ENCODE measurements around the gene ADD1.

Gene ADD1, protein sequence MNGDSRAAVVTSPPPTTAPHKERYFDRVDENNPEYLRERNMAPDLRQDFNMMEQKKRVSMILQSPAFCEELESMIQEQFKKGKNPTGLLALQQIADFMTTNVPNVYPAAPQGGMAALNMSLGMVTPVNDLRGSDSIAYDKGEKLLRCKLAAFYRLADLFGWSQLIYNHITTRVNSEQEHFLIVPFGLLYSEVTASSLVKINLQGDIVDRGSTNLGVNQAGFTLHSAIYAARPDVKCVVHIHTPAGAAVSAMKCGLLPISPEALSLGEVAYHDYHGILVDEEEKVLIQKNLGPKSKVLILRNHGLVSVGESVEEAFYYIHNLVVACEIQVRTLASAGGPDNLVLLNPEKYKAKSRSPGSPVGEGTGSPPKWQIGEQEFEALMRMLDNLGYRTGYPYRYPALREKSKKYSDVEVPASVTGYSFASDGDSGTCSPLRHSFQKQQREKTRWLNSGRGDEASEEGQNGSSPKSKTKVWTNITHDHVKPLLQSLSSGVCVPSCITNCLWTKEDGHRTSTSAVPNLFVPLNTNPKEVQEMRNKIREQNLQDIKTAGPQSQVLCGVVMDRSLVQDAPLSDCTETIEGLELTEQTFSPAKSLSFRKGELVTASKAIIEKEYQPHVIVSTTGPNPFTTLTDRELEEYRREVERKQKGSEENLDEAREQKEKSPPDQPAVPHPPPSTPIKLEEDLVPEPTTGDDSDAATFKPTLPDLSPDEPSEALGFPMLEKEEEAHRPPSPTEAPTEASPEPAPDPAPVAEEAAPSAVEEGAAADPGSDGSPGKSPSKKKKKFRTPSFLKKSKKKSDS

DNA sequence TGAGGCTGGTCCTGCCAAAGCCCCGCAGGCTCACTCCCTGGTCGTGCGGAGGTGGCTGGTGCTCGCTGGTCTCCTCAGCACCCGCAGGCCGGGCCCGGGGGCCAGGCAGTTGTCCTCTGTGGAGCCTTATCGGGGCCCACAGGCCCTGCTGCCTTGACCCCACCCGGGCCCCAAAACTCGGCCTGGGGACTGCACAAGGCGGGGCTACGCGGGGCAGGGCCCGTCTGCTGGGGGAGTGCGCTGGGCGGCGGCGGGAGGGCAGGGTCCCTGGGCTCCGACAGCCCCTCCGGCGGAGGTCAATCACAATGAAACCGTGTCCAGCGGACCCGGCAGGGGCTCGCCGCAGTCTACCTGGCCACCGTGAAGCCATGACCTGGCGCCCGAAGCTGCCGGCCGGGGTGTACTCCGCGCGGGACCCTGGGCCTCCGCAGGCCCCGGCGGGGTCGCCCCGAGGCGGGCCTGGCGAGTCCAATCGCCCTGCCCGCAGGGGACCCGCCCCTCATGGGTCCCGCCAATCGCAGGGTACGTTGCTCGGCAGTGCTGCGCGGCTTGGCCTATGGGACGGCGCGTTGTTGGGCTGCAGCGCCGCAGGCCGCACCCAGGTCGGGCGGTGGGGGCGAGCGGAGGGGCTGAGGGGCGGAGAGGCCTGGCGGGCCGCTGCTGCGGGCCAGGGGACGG lies at the start of gene ADD1:
Gene ADD1 (plus strand): TSS at position 582 of the 678 bp plus-strand sequence. CDS start 32,072 bp downstream, outside the sequence.
- DNase-seq (ENCODE audit: low read depth in 3 of 3), result peak; percentile 87 to 94 (median 91)

DNA sequence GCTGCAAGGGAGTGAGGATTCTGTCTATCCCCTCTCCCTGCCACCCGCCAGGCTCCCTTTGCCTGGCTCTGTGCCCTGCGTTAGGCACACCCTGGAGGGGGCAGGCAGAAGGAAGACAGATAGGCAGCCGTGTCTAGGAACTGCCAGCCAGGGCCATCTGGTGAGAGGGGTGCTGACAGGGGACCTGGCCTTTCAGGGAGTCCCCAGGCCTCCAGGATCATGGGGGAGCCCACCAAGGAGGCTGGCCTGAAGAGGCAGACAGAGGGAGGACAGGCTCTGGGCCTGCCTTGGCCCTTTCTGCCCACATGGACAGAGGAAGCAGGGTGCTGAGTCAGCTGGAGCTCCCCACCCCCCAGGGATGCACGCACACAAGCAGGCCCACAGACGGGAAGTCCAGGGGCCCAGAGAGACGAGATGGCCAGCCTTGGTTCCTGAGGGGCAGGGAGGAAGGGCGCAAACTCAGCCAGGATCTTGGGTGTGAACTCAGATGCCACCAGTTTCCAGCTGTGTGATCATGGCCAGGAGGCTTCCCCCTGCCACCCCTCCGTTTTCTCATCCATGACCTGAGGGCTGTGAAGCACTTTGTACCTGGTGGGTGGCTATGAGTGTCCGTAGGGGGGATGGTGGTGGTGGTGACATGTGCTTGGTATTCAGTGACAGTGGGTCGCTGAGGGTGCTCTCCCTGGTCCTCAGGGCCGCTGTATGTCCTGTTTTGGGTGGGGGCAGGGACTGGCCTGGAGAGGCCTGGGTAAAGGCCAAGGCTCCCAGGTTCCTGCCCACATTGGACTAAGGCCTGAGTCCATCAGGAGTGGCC lies 49.0 kb upstream of the ADD1 start:
- DNase-seq (ENCODE audit: low read depth in 3 of 3), result no peak

DNA sequence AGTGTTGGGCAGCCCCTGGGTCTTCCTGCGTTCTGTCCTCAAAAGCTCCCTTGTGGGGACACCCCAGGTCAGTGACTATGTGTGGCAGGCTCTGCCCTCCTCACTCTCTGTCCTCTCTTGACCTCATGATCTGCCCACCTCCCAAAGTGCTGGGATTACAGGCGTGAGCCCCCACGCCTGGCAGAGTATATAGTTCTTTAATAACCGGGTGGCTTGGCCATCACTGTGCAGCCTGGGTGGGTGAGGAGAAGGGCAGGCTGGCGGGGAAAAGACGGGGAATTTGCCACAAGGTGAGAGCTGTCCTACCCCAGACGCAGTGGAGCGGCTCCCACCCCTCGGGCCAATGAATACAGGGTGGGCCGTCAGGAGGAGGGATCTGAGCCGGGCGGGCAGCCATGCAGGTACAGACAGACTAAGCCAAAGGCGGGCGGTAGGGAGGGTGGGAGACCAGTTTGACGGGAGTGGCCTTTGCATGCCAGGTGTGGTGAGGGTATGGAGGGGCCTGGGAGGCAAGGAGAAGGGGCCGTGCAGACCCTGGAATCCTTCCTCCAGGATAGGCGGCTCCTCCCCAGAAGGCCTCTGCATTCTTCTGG lies 48.2 kb upstream of the ADD1 start:
- no peak for DNase-seq (ENCODE audit: low read depth in 3 of 3)

DNA sequence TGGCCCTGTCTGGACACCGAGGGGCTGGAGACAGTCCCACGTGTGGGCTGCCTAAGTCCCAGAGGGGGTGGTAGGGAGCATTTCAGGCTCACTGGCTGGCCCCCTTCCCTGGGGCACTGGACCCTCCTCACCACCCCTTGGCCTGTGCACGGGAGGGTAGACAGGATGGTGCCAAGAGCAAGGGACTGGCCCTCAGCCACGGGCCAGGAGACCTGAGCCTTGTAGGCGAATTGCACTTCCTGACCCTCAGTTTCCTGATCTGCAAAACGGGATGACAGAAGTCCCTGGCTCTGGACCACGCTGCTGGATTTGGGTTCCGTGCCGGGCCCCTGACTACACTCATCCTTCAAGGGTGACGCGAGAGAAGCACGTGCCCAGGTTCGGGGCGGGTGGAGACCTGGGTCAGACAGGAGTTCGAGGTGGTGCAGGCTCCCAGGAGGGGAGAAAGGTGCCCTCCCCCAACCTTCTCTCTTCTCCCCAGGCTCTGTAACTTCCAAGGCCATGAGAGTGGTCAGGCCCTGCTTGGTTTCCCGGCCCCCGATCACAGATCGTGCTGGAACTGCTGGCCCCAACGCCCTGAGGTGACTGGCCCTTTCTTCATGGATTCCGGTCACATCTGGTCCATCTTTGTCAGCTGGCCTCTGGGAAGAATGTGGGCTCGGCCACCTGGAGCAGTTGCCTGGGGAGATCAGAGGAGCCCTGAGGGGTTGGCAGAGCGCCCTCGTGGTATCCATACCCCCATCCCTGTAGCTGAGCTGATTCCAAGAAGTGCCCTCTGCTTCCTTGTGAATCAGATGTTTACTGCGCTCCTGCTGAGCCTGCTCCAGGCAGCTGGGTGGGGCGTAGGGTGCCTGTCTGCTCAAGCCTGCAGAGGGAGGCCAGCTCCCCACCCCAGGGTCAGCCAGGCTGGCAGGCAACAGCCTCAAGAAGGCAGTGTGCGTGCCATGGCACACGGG lies 47.5 kb upstream of the ADD1 start:
- DNase-seq (ENCODE audit: low read depth in 3 of 3), result no peak

DNA sequence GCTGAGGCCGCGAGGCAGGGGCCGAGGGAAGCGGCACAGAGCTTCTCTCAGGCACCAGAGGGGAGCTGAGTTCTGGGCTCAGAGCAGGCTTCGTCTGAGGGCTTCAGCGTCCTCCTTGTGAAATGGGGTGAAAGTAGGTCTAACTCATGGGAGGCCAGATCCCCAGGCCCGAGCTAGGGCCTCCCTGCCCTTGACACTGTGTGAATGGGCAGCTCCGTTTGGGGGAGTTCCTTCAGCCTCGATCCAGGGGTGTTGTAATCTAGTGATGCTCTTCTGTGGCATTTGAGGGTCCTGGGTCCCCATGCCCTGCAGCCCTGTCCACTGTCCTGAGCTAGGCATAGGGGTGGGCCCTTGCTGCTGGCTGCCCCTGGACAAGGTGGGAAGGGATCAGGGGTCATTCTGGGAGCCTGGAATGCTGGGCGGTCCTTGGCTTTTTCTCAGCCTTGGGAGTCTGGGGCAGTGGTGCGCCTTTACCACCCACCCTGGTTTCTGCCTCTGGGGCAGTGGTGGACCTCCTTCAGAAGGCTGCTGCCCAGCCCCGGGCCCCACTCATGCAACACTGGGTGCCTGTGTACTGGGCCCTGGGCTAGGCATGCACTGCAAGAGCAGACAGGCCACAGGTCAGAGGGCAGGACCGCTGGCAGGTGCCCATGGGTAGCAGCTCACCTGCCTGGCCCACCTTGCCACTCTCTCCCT lies 46.6 kb upstream of the ADD1 start:
- DNase-seq (ENCODE audit: low read depth in 3 of 3), result no peak

DNA sequence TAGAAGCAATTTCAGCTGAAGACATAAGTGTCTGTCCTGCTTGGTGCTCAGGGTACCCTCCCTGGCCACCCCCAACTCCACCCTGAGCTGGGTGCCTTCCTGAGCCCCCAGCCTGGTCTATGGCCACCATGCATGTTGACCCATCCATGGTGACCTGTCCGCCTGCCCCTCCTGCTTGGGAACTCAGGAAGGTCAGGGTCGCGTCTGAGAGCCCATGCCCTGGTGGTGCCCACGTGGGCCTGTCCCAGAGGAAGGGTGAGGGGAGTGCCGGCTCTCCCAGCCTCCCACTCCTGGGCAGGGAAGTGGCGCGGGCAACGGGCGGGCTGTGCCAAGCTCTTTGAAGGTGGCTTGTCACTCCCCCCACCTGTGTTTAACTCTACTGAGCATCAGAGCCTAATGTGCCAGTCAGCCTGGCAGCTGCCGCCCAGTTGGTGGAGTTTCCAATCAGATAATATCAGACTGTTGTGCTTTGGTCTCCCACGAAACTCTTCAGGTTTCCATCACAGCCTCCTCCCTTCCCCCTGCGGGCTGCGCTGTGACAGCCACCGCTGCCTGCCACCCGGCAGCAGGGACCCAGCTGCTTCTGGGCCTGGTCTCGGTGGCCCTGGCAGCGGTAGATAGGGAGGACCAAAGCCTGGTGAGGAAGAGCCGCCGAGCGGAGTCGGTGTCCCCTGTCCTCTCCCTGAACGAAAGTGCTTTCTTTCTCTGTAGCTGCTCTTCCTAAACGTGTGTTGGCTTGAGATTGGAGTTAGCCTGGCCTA lies 45.9 kb upstream of the ADD1 start:
- DNase-seq (ENCODE audit: low read depth in 3 of 3), result peak in 1 of 3 experiments; percentile 64

DNA sequence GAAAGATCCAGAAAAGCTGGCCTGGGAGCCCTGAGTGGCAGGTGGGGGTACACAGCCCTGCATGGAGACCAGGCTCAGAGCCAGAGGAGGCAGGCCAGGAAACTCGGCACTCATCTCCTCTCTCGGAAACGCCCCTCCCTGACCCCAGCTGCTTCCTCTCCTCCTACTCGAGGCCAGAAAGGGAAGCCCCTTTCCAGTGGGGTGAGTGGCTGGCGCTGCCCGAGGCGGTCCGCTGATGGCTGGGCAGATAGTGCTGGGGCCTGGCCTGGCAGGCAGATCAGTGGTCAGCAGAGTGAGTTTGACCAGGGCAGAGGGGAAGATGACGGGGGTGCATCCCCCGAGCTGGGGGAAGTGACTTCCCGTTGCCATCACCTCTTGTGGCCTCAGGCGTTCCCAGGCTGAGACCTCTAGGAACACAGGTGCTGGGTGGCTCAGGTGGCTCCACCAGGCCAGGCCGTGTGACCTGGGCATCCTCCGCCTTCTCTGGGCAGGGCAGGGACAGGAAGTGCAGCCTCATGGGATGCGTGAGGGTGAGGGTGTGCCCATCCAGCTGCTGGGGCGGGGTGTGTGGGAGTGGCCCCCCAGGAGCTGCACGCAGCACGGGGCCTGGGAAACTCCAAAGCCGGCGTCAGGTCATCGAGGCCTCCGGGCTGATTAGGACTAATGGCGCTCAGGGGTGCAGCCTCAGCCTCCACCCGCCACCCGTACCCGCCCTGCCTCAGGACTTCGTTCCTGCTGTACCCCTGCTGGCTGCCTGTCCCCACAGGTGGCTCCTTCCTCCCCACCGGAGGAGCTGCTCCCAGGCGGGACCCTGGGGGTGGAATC lies 45.0 kb upstream of the ADD1 start:
- DNase-seq (ENCODE audit: low read depth in 3 of 3), result peak in 1 of 3 experiments; percentile 61

DNA sequence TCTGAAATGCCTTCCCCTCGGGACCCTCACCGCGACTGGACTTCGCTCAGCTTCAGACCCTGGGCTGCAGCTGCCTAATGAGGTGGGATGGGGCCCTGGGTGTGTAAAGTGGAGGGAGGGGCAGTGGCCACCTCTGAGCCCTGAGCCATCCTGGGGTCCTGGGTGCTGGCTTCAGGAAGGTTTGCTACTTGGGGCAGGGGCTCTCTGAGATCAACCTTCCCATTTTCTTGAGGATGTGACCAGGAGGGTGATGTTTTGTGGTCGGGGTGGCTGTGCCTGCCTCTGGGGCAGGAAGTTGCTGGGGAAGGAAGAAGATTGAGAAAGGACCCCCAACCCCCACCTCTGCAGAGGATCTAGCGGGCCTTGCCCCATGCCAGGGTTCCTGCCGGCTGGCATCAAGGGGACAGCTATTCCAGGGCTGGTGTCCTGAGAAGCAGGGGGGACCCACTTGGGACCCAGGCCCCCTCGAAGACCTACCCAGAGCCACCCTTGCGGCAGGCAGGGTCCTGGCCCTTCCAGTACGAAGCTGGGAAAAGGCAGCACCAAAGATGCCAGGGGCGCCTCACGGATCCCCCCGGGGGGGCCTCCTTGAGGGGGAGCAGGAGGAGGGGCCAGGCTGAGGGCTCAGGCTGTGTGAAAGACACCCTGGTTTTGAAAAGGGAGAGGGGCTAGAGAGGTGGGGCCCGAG lies 44.3 kb upstream of the ADD1 start:
- DNase-seq (ENCODE audit: low read depth in 3 of 3), result no peak

DNA sequence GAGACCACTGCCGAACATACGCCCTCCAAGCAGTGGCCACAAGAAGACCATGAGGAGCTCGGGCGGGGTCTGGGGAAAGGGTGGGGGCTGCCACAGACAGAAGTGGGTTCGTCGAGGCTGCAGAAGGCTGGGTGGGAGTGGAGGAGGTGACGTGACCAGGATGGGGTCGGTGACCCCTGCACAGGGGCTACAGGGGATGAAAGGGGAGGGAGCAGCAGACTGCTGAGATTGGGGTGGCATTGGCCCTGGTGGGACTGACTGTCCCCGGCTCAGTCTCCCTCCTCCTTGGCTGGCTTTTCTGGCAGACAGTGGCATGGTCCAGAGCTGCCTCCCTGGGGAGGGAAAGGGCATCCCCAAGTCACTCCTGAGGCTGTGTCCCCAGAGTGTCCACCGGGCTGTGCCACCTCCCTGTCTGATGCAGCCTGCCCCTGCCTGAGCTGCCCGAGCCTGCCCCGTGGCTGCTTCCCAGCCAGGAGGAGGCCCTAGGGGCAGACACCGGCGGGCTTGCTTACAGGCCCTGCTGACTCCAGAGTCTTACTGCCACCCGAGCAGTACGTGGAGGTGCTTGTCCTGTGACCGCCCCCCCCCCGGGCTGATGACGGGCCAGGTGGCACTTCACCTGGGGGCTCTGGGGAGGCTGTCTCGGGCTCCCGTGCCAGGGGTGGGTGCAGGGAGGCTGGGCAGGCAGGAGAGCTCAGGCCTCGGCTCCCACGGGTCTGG lies 43.5 kb upstream of the ADD1 start:
- DNase-seq (ENCODE audit: low read depth in 3 of 3), result no peak

DNA sequence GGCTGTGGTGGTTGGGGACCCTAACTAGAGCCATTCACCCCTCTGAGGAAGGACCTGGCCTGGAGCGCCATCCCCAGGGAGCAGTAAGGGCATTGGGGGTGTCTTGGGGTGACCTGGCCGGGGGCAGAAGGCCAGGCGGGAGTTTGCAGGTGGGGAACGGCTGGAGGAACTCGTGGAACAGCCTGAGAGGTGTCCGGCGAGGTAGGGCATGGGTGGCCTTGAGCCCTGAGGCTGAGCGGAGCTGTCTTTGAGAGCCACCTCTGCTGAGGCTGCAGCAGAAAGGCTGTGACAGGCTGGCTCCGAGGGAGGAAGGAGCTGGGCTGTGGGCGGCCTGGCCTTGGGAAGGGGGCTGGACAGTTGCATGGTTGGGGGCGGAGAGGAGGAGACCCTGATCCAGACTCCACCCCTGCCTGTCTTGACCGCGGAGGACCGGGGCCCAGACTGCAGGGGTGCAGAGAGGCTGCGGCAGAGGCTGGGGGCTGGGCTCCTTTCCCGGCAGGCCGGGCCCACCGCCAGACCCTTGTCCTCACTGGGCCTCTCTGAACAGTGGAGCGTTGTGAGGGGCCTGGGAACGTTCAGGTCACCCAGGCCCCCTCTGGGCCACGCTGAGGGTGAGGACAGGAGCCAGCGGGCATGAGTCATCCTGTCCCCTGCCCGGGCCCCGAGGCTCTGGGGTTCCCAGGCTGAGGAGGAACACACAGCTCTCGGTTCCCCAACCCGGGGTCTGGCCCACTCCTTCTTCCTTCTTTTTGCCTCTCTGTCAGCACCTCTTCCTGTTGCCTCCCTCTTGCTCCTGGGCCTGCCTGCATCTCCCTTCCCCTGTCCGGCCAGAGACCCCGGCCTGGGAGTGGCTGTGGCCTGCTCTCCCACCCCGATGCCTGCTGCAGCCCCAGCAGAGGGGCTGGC lies 42.7 kb upstream of the ADD1 start:
- DNase-seq (ENCODE audit: low read depth in 3 of 3), result no peak

DNA sequence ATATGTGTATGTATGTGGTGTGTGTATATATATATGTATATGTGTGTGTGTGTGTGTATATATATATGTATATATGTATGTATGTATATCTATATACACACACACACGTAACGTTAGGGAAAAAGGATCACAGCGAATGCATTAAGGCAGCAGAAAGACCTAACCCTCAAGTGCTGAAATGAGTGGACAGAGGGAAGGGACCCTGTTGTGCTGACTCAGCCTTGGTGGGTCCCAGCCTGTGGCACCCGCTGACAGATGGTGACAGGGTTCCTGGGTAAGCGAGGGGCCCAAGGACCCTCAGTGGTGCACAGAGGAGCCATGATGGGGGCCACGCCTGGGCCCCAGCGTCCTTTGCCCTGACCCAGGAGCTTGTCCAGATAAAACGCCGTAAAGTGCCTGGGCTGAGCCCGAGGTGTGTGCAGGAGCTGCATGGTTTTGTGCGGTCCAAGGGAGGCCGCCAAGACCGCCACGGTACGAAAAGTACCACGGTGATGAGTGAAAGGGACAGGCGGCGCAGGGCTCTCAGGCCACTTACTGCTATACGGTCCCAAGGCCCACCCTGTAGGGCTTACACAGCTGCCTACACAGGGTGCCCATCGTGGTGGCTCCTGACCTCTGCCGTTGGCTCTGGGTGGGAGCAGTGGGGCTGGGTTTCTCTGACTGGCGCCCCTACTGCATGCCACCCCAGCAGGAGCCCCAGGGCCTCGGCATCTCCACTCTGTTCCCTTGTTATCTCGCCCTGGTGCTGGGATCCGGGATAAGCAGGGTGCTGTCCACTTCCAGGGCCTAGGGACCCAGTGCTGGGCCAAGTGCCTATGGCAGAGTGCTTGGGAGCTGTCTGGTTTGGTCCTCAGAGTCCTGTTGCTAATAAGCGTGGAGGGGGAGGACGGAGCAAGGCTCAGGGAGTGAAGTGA lies 40.8 kb upstream of the ADD1 start:
- no peak for DNase-seq (ENCODE audit: low read depth in 3 of 3)

DNA sequence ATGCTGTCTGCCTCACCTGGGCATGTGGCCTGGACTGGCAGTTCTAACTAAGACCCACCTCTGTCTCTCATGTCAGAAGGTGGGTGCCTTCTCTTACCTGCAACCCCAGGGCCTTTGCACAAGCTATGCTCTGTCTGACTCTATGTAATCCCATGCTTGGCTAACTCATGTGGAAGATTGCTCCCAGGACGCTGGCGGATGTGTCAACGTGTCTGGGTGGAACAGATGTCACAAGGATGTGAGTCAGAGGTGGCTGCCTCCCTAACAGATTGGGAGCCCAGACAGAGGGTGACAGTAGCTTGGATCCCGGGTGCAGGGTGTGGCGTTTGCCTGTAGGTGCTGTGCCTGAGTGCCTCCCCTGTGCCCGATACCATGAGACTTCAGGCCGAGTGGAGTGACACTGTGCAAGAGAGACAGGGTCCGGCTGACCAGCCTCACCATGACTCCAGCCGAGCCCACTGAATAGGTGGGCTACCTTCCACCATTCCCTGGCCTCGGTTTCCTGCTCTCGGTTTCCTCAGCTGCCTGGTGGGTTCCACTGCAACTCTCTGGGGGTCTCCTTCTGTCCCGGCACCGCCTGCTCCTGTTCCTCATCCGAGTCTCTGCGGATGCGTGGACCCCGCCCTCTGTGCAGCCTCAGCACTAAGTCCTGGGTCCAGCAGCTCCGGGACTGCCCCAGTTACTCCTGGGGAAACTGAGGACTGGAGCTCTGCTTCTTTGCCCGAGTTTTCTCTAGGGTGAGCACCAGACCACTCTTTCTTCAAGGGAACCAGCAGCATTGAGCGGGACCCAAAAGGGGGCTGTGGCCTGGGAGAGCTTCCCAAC lies 39.8 kb upstream of the ADD1 start:
- DNase-seq (ENCODE audit: low read depth in 3 of 3), result no peak

DNA sequence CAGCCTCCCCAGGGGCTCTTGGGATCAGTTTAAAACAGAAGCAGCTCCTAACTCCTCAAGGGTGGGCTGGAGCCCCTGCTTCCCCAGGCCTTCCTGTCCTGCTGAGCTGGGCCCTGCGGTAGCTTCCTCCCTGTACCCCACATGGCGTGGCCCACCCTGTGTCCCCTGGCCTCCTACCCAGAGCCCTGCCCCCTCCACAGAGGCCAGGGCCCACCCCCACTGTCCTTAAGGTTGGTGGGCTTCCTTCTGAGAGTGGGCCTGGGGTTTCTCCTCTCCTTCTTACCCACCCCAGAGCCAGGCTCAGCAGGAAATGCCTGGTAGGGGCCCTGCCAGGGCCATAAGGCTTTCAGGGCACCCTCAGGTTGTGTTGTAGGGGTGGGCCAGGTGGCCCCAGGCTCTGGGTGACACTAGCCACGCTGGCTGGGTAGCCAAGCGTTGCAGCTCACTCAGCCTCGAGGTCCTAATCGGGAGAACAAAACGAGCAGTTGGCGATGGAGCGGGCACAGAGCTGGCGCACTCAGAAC lies 39.1 kb upstream of the ADD1 start:
- DNase-seq (ENCODE audit: low read depth in 3 of 3), result no peak
